ENCODE measurements around the gene RPL37. TPM values are rescaled to one million over a fixed set of nuclear protein-coding genes. Genes with fewer than 3 reads are reported as not detected.

The RPL37 gene
- total RNA-seq, 4 donors from 2014 or later = 42.4 to 155 (median 92.9) TPM

GRCh38 chr5:40831346-40832210 lies 3.4 kb downstream of the RPL37 start:
- no peak overlapping the region for H3K27ac ChIP-seq
- DNase-seq (no peak), ATAC-seq (no peak)
- no peaks in the 10 kb centered on the region for H3K27me3 ChIP-seq
- TF ChIP-seq, protein P1, sequence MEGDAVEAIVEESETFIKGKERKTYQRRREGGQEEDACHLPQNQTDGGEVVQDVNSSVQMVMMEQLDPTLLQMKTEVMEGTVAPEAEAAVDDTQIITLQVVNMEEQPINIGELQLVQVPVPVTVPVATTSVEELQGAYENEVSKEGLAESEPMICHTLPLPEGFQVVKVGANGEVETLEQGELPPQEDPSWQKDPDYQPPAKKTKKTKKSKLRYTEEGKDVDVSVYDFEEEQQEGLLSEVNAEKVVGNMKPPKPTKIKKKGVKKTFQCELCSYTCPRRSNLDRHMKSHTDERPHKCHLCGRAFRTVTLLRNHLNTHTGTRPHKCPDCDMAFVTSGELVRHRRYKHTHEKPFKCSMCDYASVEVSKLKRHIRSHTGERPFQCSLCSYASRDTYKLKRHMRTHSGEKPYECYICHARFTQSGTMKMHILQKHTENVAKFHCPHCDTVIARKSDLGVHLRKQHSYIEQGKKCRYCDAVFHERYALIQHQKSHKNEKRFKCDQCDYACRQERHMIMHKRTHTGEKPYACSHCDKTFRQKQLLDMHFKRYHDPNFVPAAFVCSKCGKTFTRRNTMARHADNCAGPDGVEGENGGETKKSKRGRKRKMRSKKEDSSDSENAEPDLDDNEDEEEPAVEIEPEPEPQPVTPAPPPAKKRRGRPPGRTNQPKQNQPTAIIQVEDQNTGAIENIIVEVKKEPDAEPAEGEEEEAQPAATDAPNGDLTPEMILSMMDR (IDR thresholded peaks at IDR 0.05 in 4 of 5, conservative IDR thresholded peaks at IDR 0.05 in 1 of 5) = no peak
- no peak for TF ChIP-seq POLR2A (IDR thresholded peaks at IDR 0.05)
- peaks cover 27% of the 10 kb centered on the region in 2 donors for H3K4me1 ChIP-seq
- in situ Hi-C loops (cut with MboI; ENCODE audit: low sequenced_read_pairs in 4 of 4) (no loop called here), intact Hi-C loops (cut with DNase I; ENCODE audit: low total_unique reads) (loop anchor here (10.0 kb wide), 1 partner anchor 1073 kb away; the partner anchor contains the start of gene RIMOC1)
- H3K36me3 ChIP-seq = peaks cover 14 to 78% of the 10 kb centered on the region in 2 donors
- H3K4me3 ChIP-seq = no peak overlapping the region
- H3K9me3 ChIP-seq = no peaks in the 10 kb centered on the region

GRCh38 chr5:40829748-40830533 lies 5.1 kb downstream of the RPL37 start:
- ATAC-seq = no peak
- in situ Hi-C loops (cut with MboI; ENCODE audit: low sequenced_read_pairs in 4 of 4) = no loop called here
- H3K27me3 ChIP-seq = no peaks in the 10 kb centered on the region
- H3K4me3 ChIP-seq = no peak overlapping the region
- peaks cover 14 to 84% of the 10 kb centered on the region in 2 donors for H3K36me3 ChIP-seq
- H3K27ac ChIP-seq = no peak overlapping the region
- no peak for TF ChIP-seq POLR2A (IDR thresholded peaks at IDR 0.05)
- TF ChIP-seq, protein P1 (IDR thresholded peaks at IDR 0.05 in 4 of 5, conservative IDR thresholded peaks at IDR 0.05 in 1 of 5) = no peak
- DNase-seq = no peak
- no peaks in the 10 kb centered on the region for H3K9me3 ChIP-seq
- H3K4me1 ChIP-seq = peaks cover 16 to 20% of the 10 kb centered on the region in 2 donors
- intact Hi-C loops (cut with DNase I; ENCODE audit: low total_unique reads) = loop anchor here (10.0 kb wide), 1 partner anchor 1075 kb away; the partner anchor contains the start of gene RIMOC1

- no peak for ATAC-seq
- peaks cover 14 to 80% of the 10 kb centered on the region in 2 donors for H3K36me3 ChIP-seq
- peaks cover 11 to 15% of the 10 kb centered on the region in 2 donors for H3K4me1 ChIP-seq
- TF ChIP-seq, protein P1 (IDR thresholded peaks at IDR 0.05 in 4 of 5, conservative IDR thresholded peaks at IDR 0.05 in 1 of 5) = no peak
- no peak for TF ChIP-seq POLR2A (IDR thresholded peaks at IDR 0.05)
- no peak overlapping the region for H3K4me3 ChIP-seq
- intact Hi-C loops (cut with DNase I; ENCODE audit: low total_unique reads) = no loop called here
- no peak overlapping the region for H3K27ac ChIP-seq
- no peak for DNase-seq
- in situ Hi-C loops (cut with MboI; ENCODE audit: low sequenced_read_pairs in 4 of 4) = no loop called here
- no peaks in the 10 kb centered on the region for H3K9me3 ChIP-seq
- no peaks in the 10 kb centered on the region for H3K27me3 ChIP-seq
Measured at GRCh38 chr5:40828690-40829661, 6.0 kb downstream of the RPL37 start.

DNA sequence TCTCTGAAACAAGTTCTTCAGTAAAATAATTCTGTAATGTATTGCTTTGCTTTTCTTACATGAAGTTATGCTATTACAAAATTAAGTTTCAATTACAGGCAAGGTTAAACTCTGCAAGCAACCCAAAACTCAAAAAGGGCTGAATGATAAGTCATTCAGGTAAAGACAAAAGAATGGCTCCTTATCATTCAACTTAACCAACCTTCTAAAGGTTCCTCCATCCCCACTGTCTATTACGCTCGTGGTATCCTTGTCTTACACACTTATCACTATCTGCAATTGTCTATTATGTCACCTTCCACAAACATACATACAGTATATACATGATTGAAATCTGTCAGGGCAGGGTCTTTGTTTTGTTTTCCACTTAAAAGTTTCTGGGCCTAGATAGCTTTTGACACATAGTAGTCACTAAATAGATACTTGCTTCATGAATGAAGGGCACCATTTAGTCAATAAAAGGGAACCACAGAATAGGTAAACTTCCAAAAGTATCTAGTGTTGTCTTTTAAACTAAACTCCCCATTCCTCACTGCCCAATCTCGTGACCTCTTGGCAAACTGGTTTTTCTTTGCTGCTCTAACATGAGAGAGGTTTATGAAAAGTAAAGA lies 6.9 kb downstream of the RPL37 start:
- in situ Hi-C loops (cut with MboI; ENCODE audit: low sequenced_read_pairs in 4 of 4) = no loop called here
- H3K9me3 ChIP-seq = no peaks in the 10 kb centered on the region
- H3K4me1 ChIP-seq = peaks cover 3 to 7% of the 10 kb centered on the region in 2 donors
- no peak for ATAC-seq
- H3K27me3 ChIP-seq = no peaks in the 10 kb centered on the region
- H3K36me3 ChIP-seq = peaks cover 14 to 71% of the 10 kb centered on the region in 2 donors
- H3K27ac ChIP-seq = no peak overlapping the region
- TF ChIP-seq, protein P1 (IDR thresholded peaks at IDR 0.05 in 4 of 5, conservative IDR thresholded peaks at IDR 0.05 in 1 of 5) = no peak
- no peak for TF ChIP-seq POLR2A (IDR thresholded peaks at IDR 0.05)
- DNase-seq = no peak
- intact Hi-C loops (cut with DNase I; ENCODE audit: low total_unique reads) = no loop called here
- no peak overlapping the region for H3K4me3 ChIP-seq

Data from gastrocnemius medialis (tissue), 4 donors.